Activated CD4-positive, alpha-beta T cell treated with anti-CD3 and anti-CD28 coated beads, Interleukin-2, amount 50 U/mL, for 24 hours (primary cell): ENCODE data around the gene STYXL1.
A peak's percentile ranks its signal among the peaks of the same experiment; 100 is the strongest.

ENCODE experiments used
- DNase-seq, 2 donors: peaks; one replicate each; pipeline ENCODE4 v3.0.0-alpha.2; 2020; ENCODE audit warnings: low read depth in 1 of 2, low spot score in 1 of 2

The STYXL1 gene

DNA sequence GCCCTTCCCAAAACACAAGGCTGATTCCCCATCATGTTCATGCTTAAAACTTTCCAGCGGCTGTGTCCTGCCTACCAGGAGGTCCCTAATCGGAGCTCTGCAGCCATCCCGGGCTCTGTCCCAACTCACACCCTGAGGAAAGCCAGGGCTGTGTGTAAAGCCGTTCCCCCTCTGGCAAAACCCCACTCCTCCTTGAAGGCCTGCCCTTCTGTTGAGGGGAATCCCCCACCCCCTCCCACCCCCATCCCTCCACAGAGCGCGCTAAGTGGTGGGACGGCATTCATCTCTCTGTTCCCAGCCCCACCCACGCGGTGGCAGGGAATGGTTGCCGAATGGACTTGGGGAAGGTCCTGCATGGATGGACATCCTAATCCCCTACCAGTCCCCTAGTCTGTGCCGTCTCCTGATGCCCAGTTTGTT is 52.7 kb downstream of the STYXL1 start:
- DNase-seq, result no peak

DNA sequence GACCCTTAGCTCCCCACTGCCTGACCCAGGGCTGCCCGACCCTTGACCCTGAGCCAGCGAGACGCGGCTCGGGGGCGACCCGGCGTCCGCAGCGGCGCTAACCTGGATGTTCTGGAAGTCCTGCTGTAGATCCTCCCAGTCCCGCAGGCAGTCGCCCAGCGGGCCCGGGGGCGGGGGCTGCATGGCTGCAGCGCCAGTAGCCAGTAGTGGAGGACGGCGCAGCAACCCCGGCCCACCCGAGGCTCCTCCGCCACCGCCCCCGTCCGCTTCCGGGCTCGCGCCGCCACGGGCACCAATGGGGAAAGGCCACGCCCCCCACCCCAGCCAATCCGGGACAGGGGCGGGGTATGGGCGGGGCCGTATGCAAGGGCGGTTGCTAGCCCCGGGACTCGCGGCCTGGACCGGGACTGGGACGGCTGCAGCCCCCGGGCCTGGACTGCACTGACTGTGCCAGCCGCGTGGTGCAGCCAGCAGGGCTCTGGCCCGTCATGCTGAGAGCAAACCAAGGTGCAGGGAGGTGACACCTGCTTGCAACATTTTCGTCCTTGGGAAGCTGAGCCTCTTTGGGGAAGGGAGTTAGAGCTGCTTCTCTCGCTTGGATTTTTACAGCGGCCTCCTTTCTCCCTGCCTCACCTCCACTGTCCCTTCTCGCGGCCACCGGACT is 53.3 kb downstream of the STYXL1 start, which contains the start of gene TMEM120A:
TMEM120A (minus strand) TSS at position 208 of the 664 bp plus-strand sequence; CDS start at position 183, 25 bp downstream.
- DNase-seq, result peak; percentile 88 to 89

DNA sequence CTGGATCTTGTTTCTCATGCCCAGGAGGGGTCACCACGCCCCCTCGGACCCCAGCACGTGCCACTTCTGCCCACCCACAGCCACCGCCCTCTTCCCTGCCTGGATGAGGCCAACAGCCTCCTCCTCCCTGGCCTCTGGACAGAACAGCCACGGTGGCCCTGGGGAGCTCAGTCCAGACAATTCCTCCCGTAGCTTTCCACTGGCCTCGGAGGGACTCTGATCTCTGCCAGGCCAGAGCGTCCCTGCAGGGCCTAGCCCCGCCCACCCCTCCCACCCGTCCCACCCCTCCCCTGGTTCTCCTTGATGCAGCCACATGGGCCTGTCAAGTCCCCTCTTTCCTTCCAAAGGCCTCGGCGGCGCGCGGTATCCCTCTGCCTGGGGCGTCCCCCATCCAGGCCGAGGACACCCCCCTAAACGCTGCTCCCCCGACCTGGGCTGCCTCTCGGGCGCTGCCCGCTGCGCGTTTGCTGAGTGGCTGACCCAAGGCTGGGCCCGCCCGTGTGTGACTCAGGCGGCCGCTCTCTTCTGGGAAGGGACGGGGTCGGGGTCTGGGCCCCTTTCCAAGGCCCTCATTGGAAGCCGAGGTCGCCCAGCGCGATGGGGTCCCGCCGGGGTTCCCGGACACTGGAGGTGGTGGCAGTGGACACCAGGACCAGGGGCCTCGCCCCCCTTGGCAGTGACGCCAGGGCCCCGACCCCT is 54.0 kb downstream of the STYXL1 start:
- no peak for DNase-seq

DNA sequence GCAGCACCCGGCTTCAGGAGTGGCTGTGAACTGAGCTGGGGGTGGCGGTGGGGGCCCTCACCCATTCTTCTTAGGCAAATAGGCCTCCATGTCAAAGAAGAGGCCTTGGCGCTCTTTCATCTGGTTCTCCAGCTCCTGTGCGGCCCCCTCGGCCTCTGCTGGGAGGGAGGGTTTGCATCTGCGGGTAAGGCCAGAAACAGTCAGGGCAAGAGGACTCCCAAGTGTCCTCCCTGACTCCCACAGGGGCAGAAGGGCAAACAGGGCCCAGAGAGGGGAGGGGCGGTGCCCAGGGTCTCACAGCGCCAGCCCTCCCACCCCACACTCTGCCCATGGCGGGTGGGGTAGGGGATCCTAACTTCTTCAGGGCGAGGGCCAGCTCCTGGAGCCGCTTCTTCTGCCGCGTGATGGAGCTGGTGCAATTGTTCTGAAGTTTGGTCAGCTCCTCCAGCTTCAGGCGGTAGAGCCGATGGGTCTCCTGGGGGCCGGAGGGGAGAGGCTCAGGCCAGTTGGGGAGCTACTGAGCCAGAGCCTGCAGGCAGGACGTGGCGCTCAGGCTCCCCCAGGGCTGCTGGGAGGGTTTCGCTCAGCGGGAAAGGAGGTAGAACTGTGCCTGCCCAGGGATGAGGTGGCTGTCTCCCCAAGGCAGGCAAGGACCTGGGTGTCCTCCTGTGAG is 55.6 kb downstream of the STYXL1 start:
- DNase-seq, result no peak

DNA sequence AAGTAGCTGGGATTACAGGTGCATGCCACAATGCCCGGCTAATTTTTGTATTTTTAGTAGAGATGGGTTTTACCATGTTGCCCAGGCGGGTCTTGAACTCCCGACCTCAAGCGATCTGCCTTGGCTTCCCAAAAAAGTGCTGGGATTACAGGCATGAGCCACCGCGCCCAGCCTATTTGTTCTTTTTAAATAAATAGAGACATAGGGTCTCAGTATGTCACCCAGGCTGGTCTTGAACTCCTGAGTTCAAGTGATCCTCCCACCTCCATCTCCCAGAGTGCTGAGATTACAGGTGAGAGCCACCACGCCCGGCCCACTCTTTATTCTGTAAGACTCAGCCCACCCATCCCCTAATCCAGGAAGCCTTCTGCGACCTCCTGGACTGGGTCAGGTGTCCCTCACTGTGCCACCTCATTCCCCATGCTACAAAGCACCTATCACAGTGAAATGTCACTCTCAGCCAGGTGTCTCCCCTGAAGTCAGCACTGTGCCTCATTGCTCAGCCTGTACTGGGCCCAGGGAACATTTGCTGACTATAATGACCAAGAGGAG is 56.2 kb downstream of the STYXL1 start:
- DNase-seq, result no peak

DNA sequence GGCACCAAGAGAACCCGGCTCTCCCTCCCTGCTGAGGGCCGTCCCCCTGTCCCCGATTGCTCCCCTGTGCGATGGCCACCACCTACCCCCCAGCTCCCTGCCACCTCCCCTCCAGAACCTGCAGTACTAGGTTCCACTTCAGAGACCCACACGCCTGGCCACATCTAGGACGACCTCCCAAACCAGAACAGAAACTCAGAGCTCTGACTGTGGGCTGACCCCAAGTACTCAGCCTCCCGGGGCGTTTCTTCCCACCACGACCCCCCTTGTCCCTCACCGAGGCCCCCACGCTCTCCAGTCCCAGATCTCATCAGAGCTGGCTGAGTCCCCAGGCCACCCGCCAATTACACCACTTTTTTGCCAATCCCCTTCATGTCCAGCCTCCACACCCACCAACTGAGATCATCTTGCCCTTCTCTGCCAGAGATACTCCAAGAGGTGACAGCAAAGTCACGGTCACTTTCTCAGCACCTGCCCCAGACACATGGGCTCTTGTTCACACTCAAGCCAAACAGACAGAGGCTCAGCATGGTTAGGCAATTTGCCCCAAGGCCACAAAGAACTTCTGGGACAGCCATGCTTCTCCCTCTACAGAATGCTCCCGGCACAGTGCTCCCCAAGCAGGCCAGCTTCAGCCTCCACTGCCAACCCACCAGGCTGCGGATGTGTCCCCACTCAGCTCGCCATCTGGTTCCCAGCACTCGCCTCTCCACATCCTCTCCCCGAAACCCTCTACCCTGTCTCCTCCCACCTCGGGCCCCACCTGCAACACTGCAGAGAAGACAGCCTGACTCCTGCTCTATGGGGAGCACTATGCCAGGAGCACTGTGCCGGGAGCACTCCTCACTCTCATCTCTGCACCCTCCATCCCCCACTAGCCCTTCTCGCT is 58.1 kb downstream of the STYXL1 start:
- DNase-seq, result no peak

DNA sequence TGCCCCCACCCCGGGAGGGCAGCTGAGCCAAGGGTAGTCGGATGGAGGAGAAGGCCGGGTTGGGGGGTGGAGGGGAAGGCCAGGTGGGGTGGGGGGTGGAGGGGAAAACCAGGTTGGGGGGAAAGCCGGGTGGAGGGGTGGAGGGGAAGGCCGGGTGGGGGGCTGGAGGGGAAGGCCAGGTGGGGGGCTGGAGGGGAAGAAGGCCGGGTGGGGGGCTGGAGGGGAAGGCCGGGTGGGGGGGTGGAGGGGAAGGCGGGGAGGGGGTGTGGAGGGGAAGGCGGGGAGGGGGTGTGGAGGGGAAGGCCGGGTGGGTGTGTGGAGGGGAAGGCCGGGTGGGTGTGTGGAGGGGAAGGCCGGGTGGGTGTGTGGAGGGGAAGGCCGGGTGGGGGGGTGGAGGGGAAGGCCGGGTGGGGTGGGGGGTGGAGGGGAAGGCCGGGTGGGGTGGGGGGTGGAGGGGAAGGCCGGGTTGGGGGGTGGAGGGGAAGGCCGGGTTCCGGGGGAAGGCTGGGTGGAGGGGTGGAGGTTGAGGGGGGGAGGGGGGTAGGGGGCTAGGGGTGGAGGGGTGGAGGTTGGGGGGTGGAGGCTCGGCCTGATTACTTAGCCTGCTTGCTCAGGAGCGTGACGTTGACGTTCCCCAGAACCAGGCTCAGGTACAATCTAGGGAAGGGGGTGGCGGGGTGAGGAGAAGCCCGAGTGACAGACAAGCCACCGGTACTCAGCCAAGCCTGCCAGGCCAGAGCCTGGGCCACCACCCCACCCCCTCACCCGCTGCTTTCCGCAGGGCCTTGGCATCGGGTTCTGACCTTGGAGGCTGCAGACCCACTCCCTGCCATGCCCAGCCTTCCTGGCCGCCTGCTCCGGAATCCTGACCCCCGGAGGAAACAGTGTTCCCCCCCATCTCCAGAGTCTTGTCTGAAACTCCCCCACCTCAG is 59.0 kb downstream of the STYXL1 start:
- no peak for DNase-seq

DNA sequence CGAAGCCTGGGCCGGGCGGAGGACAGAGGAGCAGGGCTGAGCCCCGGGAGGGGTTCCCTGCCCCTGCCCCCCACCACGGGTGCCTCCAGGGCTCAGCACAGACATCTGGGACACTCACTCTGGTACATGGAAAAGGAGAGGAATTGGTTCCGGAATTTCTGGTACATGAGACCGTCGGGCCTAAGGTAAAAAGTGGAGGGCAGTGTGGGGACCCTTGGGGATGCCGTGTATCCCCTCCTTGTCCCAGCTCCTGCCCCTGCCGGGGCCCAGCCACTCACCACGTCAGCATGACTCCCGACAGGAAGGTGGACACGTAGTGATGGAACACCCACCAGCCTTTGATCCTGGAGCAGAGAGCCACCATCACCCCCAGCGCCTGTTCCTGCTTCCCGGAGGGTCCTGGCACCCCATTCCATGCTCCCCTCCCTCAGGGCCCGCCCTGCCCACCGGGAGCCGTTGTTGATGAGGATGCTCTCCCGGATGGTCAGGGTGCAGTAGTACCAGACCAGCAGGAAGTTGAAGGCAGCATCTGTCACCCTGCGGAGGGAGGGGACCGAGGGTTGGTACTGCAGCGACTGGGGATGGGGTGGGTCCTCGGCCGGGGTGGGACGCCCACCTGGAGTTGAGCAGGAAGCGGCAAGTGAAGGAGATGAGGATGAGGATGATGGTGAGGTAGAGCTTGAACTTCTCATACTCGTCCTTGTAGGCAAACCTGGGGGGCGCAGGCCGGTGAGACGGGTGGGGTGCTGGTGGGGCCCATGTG is 59.8 kb downstream of the STYXL1 start:
- no peak for DNase-seq

DNA sequence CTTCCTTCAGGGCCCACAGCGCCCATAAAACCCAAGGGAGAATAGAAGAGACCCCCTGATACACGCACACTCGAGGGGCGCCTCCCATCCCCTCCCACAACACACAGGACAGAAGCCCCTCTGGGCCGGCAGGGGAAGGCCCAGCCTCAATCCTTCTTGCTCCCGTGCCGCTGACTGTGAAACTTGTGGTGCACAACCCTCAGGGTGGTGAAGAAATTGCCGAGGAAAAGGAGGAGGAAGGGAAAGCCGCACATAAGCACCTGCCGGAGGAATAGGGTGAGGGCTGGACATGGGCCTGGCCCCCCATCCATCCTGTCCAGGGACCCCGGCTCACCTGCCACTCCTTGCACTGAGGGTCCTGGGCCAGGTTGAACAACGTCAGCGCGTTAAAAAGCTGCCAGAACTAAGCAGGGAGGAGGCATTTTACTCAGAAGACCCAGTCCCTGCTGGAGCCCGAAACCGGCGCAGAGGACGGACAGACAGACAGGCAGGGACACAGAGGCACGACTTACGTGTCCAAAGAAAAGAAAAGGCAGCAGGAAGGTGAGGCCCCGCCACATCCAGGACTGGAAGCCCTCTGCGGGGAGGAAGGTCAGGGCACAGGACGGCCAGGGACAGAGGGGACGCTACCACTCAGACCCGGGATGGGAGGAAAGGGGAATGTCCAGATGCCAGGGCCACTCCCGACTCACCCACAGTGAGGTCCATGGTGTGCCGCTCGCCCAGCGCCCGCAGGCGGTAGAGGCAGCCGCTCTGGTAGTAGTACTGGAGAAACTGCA is 60.6 kb downstream of the STYXL1 start:
- DNase-seq, result no peak

DNA sequence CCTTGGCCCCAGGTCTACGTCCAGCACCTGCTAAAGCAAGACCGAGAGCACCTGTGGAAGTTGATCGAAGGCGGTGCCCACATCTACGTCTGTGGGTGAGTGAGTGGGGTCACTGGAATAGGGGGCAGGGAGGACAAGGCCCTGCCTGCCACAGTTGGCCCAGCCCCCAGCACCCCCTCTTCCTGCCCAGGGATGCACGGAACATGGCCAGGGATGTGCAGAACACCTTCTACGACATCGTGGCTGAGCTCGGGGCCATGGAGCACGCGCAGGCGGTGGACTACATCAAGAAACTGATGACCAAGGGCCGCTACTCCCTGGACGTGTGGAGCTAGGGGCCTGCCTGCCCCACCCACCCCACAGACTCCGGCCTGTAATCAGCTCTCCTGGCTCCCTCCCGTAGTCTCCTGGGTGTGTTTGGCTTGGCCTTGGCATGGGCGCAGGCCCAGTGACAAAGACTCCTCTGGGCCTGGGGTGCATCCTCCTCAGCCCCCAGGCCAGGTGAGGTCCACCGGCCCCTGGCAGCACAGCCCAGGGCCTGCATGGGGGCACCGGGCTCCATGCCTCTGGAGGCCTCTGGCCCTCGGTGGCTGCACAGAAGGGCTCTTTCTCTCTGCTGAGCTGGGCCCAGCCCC is 61.5 kb downstream of the STYXL1 start:
- DNase-seq, result no peak

DNA sequence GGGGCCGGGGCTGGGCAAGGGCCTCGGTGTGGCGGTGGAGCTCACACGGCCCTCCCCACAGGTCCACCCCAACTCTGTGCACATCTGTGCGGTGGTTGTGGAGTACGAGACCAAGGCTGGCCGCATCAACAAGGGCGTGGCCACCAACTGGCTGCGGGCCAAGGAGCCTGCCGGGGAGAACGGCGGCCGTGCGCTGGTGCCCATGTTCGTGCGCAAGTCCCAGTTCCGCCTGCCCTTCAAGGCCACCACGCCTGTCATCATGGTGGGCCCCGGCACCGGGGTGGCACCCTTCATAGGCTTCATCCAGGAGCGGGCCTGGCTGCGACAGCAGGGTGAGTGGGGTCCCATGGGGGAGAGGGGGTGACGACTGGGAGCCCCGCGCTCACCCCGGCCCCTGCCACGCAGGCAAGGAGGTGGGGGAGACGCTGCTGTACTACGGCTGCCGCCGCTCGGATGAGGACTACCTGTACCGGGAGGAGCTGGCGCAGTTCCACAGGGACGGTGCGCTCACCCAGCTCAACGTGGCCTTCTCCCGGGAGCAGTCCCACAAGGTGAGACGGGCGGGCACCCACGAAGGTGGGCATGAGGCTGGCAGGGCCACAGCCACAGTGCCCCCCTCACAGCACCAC is 62.2 kb downstream of the STYXL1 start:
- no peak for DNase-seq

DNA sequence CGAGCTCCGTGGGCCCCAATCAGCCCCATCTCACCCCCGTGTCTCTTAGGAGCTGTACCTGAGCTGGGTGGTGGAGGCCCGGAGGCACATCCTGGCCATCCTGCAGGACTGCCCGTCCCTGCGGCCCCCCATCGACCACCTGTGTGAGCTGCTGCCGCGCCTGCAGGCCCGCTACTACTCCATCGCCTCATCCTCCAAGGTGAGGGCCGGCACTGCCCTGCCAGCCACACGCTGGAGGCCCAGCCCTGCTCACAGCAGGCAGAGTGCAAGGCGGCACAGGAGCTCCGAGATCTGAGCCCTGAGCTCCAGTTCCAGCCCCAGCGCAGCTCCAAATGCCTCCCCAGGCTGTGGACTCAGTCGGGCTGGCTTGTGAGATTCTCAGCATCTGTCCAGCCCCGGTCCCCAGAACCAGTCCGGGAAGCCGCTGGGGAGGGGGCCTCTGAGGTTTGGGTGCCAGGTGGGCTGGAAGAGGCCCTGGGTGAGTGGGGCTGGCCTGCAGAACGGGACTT is 62.7 kb downstream of the STYXL1 start:
- DNase-seq, result no peak

DNA sequence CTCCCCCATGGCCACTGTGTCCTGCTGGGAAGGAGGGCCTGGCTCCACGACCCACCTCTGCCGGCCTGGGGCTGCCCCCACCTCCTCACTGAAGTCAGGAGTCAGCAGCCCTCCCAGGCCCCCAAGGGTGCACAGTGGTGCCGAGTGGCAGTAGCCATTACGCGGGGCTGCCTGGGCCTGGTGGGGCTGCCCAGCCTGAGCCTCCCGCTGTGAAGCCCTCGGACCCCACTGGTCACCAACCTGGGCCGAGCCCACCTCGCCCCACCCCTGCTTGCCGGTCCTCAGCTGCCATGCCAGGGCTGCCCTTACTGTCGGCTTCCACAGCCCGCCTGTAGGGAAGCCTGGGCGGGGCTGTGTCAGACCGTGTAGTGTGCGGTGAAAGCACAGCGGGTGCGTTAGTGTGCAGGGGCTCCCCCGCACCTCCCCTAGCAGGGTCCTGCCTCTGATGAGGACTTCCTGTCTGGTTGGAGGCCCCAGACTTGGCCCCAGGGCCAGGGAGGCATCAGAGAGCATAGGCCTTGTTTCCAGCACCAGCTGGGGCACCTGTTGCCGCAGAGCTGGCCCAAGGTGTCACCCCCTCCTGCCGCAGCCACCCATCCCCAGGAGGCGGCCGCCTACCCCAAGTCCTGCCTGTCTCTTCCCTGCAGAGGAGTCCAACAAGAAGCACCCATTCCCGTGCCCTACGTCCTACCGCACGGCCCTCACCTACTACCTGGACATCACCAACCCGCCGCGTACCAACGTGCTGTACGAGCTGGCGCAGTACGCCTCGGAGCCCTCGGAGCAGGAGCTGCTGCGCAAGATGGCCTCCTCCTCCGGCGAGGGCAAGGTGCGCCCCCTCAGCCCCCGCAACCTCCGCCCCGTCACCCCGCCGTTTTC is 63.4 kb downstream of the STYXL1 start:
- DNase-seq, result no peak

DNA sequence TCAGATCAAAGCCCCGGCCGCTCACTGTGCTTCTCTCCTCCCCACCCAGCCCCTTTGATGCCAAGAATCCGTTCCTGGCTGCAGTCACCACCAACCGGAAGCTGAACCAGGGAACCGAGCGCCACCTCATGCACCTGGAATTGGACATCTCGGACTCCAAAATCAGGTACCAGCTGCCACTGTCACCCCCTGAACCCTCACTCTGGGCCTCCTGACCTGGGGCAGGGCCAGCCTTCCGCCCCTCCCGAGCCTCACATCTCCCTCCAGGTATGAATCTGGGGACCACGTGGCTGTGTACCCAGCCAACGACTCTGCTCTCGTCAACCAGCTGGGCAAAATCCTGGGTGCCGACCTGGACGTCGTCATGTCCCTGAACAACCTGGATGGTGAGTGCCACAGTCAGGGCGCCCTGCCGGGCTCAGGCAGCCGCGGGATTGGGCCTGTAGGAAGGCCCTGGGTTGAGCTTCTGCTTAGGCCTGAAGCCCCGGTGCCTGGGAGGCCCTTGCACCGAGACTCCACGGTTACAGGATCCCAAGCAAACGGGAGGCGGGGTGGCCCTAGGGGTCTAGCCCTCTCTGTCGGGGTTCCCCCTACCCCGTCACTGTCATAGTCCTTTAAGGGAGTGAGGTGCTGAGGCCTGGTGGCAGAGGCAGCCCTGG is 64.2 kb downstream of the STYXL1 start:
- DNase-seq, result no peak

DNA sequence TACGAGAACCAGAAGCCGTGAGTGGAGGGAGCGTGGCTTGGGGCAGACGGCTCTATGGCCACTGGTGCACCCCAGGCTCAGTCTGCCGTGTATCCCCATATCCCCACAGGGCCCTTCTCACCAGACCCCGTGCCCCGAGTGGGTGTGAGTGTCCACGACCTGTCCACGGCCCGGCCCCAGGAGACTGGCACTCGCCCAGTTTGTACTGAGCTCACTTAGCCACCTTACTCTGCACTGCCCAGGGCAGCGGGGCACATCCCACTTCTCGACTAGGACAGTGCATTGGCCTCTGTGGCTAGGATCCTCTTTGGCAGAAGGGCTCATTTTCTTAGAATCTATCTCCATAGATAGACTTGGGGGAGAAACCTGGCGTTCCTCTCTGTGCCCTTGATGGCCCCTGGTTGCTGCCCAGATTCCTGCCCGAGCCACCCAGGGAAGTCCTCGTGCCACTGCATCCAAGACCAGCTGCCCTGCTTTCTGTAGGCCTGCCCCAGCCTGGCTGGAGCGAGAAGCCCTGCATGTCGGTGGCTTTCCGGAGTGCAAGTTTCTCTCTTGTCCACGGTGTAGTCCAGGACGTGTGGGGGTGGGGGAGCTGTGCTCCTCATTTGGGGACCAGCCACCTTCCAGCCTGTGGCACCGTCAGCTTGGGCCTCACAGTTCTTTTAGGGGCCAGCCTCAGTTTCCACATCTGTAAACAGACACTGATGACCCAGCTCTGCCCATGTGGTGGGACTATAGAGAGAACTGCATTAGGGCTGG is 65.3 kb downstream of the STYXL1 start:
- DNase-seq, result no peak
